ENCODE data around the gene FRMPD2. TPM values are rescaled to one million over a fixed set of nuclear protein-coding genes. Genes with fewer than 3 reads are reported as not detected.

The FRMPD2 gene
- total RNA-seq, 2 experiments from 2014 or later: not detected

GRCh38 chr10:48272682-48273081, 1.8 kb downstream of the FRMPD2 start:
- POLR2A ChIA-PET: no interaction called here
- Histone ChIP-seq H3K27me3 (ENCODE audit: control insufficient read depth in 1 of 2, insufficient read depth in 2 of 2, low read length in 2 of 2) (no peaks in the 10 kb centered on the region), H3K4me1 (ENCODE audit: insufficient read depth, low read length) (no peaks in the 10 kb centered on the region), H3K4me3 (ENCODE audit: low read length) (no peak overlapping the region), H3K9me3 (ENCODE audit: control insufficient read depth in 1 of 2, insufficient read depth in 1 of 2, low read length in 2 of 2) (no peaks in the 10 kb centered on the region), H3K36me3 (ENCODE audit: insufficient read depth, low read length) (no peaks in the 10 kb centered on the region), H3K27ac (ENCODE audit: low read depth in 1 of 2, low read length in 2 of 2) (no peak overlapping the region)
- TF ChIP-seq CTCF (IDR thresholded peaks at IDR 0.05): no peak
- no peak for ATAC-seq (ENCODE audit: poor library complexity)
- Mint-ChIP-seq H3K4me3 (no peak overlapping the region), H3K36me3 (ENCODE audit: low read depth) (no peaks in the 10 kb centered on the region), H3K9me3 (no peaks in the 10 kb centered on the region), H3K27ac (no peak overlapping the region), H3K27me3 (no peaks in the 10 kb centered on the region), H3K4me1 (ENCODE audit: low read depth) (no peaks in the 10 kb centered on the region)
- DNase-seq: no peak
- CTCF ChIA-PET: no interaction called here
- intact Hi-C loops (cut with DNase I, micrococcal nuclease): no loop called here

GRCh38 chr10:48271047-48271730, 3.3 kb downstream of the FRMPD2 start:
- Mint-ChIP-seq H3K9me3 (no peaks in the 10 kb centered on the region), H3K27ac (no peak overlapping the region), H3K4me3 (no peak overlapping the region), H3K36me3 (ENCODE audit: low read depth) (no peaks in the 10 kb centered on the region), H3K27me3 (no peaks in the 10 kb centered on the region), H3K4me1 (ENCODE audit: low read depth) (no peaks in the 10 kb centered on the region)
- DNase-seq (no peak), ATAC-seq (ENCODE audit: poor library complexity) (no peak)
- no peak overlapping the region for H3K4me3 ChIP-seq (ENCODE audit: low read length)
- TF ChIP-seq CTCF (IDR thresholded peaks at IDR 0.05): no peak
- ChIA-PET POLR2A (no interaction called here), CTCF (interaction anchor here (1.1 kb wide), 1 partner anchor 25 kb away, joined by 3 read pairs; no protein-coding TSS in a partner anchor)
- no peaks in the 10 kb centered on the region for H3K27me3 ChIP-seq (ENCODE audit: control insufficient read depth in 1 of 2, insufficient read depth in 2 of 2, low read length in 2 of 2)
- intact Hi-C loops (cut with DNase I, micrococcal nuclease): no loop called here
- H3K9me3 ChIP-seq (ENCODE audit: control insufficient read depth in 1 of 2, insufficient read depth in 1 of 2, low read length in 2 of 2): no peaks in the 10 kb centered on the region
- H3K27ac ChIP-seq (ENCODE audit: low read depth in 1 of 2, low read length in 2 of 2): no peak overlapping the region
- H3K36me3 ChIP-seq (ENCODE audit: insufficient read depth, low read length): no peaks in the 10 kb centered on the region
- no peaks in the 10 kb centered on the region for H3K4me1 ChIP-seq (ENCODE audit: insufficient read depth, low read length)

GRCh38 chr10:48266528-48266927, 8.0 kb downstream of the FRMPD2 start:
- CTCF ChIA-PET: no interaction called here
- peaks cover 5% of the 10 kb centered on the region for H3K27me3 Mint-ChIP-seq
- Histone ChIP-seq H3K36me3 (ENCODE audit: insufficient read depth, low read length) (no peaks in the 10 kb centered on the region), H3K4me1 (ENCODE audit: insufficient read depth, low read length) (no peaks in the 10 kb centered on the region), H3K27me3 (ENCODE audit: control insufficient read depth in 1 of 2, insufficient read depth in 2 of 2, low read length in 2 of 2) (no peaks in the 10 kb centered on the region), H3K27ac (ENCODE audit: low read depth in 1 of 2, low read length in 2 of 2) (no peak overlapping the region), H3K4me3 (ENCODE audit: low read length) (no peak overlapping the region), H3K9me3 (ENCODE audit: control insufficient read depth in 1 of 2, insufficient read depth in 1 of 2, low read length in 2 of 2) (no peaks in the 10 kb centered on the region)
- no peaks in the 10 kb centered on the region for H3K36me3 Mint-ChIP-seq (ENCODE audit: low read depth)
- no peaks in the 10 kb centered on the region for H3K9me3 Mint-ChIP-seq
- no peak overlapping the region for H3K27ac Mint-ChIP-seq
- no peak for ATAC-seq (ENCODE audit: poor library complexity)
- H3K4me1 Mint-ChIP-seq (ENCODE audit: low read depth): no peaks in the 10 kb centered on the region
- H3K4me3 Mint-ChIP-seq: no peak overlapping the region
- intact Hi-C loops (cut with DNase I, micrococcal nuclease): no loop called here
- POLR2A ChIA-PET: no interaction called here
- no peak for TF ChIP-seq CTCF (IDR thresholded peaks at IDR 0.05)
- no peak for DNase-seq

Measured in CD4-positive, alpha-beta T cell (primary cell).